BJ (cell line): Measurements from ENCODE around the gene AP5Z1. TPM values are rescaled to one million over a fixed set of nuclear protein-coding genes. Genes with fewer than 3 reads are reported as not detected.

Source experiments
- CTCF ChIA-PET: fragments of 350-600 bp; formaldehyde crosslinking; extraction: SDS; loops from one replicate; lab custom pipeline; 2021; ENCODE audit warnings: antibody characterized with exemption, inconsistent platforms; lab: Yijun Ruan, JAX
- POLR2A ChIA-PET: fragments of 300-600 bp; sonication (Branson Sonifier 250); formaldehyde crosslinking; extraction: SDS; loops from one replicate; lab custom pipeline; 2021; ENCODE audit warnings: antibody characterized with exemption; lab: Charles Lee
- DNase-seq: peaks from one replicate; pipeline ENCODE4 v3.0.0-alpha.2; 2011; ENCODE audit warnings: low read depth
- H3K27me3 ChIP-seq: 2 replicates; pipeline ENCODE4 v1.6.0; 2011; ENCODE audit warnings: low read length; ENCODE audit not compliant: control insufficient read depth, insufficient read depth
- H3K36me3 ChIP-seq: 2 replicates; pipeline ENCODE4 v1.5.1; 2011; ENCODE audit warnings: low read length; ENCODE audit not compliant: control insufficient read depth, insufficient read depth
- H3K4me3 ChIP-seq: 2 replicates; pipeline ENCODE4 v1.5.1; 2011; ENCODE audit warnings: low read depth, mild to moderate bottlenecking, control low read depth, low read length
- CTCF ChIP-seq: IDR thresholded peaks from 2 replicates; pipeline ENCODE4 v1.5.1; 2011; ENCODE audit warnings: low read depth, mild to moderate bottlenecking, control low read depth, inconsistent platforms, low read length, moderate library complexity; ENCODE audit not compliant: insufficient read depth
- polyA plus RNA-seq: library from polyadenylated mRNA; depleted of rRNA; stranded (reverse); fragments of >200 nt; gene quantifications from 2 replicates; pipeline ENCODE4 v1.2.3, GENCODE V29; 2011

The AP5Z1 gene
- polyA plus RNA-seq, 1 experiment: 27.3 TPM

GRCh38 chr7:4819560-4820404 is 44.4 kb downstream of the AP5Z1 start:
- no peak for TF ChIP-seq CTCF
- Histone ChIP-seq H3K36me3 (no peaks in the 10 kb centered on the region), H3K4me3 (no peak overlapping the region), H3K27me3 (no peaks in the 10 kb centered on the region)
- DNase-seq: no peak
- POLR2A ChIA-PET: no interaction called here
- CTCF ChIA-PET: interaction anchor here (0.6 to 0.7 kb wide), 3 partner anchors 10 to 164 kb away, joined by 4 to 5 read pairs (median 4); no protein-coding TSS in a partner anchor

GRCh38 chr7:4820405-4820966 is 45.1 kb downstream of the AP5Z1 start:
- H3K36me3 ChIP-seq: no peaks in the 10 kb centered on the region
- H3K27me3 ChIP-seq: no peaks in the 10 kb centered on the region
- H3K4me3 ChIP-seq: no peak overlapping the region
- CTCF ChIA-PET: no interaction called here
- POLR2A ChIA-PET: no interaction called here
- no peak for TF ChIP-seq CTCF
- no peak for DNase-seq

- no peak overlapping the region for H3K4me3 ChIP-seq
- H3K36me3 ChIP-seq: no peaks in the 10 kb centered on the region
- no peak for DNase-seq
- ChIA-PET CTCF (no interaction called here), POLR2A (no interaction called here)
- H3K27me3 ChIP-seq: no peaks in the 10 kb centered on the region
- no peak for TF ChIP-seq CTCF
Measured at GRCh38 chr7:4820967-4821471, 45.6 kb downstream of the AP5Z1 start.

GRCh38 chr7:4822677-4823076 is 47.3 kb downstream of the AP5Z1 start:
- POLR2A ChIA-PET: no interaction called here

More at GRCh38 chr7:4822677-4823076, 47.3 kb downstream of the AP5Z1 start:
- no peak for DNase-seq
- H3K36me3 ChIP-seq: no peaks in the 10 kb centered on the region
- H3K4me3 ChIP-seq: no peak overlapping the region
- CTCF ChIA-PET: no interaction called here
- no peaks in the 10 kb centered on the region for H3K27me3 ChIP-seq
- no peak for TF ChIP-seq CTCF
